Posterior vena cava (tissue), 2 donors: ENCODE measurements around the gene DCBLD2. TPM values are rescaled to one million over a fixed set of nuclear protein-coding genes. Genes with fewer than 3 reads are reported as not detected.
A peak's percentile ranks its signal among the peaks of the same experiment; 100 is the strongest.

Source experiments
- DNase-seq: peaks from one replicate; pipeline ENCODE4 v3.0.0-alpha.2; 2020; ENCODE audit warnings: low spot score
- intact Hi-C, 2 donors: fragments of 100-400 bp; cut with DNase I; formaldehyde crosslinking; loops; one replicate each; pipeline versions ENCODE4 v1.14.1 to v1.14.2; 2022 to 2023
- long read RNA-seq, 2 donors: library from polyadenylated mRNA; unstranded; transcript quantifications; one replicate each; pipeline ENCODE4 v2.0.0, GENCODE V29; 2020 to 2021
- total RNA-seq, 2 donors: library from RNA; stranded (reverse); fragmentation: NEBNext Ultra II Directional; extraction: Animal tissue kit (Norgen Biotek cat#: 25700); gene quantifications; one replicate each; pipeline ENCODE4 v1.2.1, GENCODE V29; 2021
- donor health status: DM: yes; HTN: yes; CAD: no.
- donor health status: DM: yes; HTN: yes; CAD: no.

The DCBLD2 gene
- total RNA-seq = 10 to 100 TPM; 27.9 to 28.8 TPM
- long read RNA-seq, donor 1, full-length matches to known transcripts = 2 of 10 reads
- long read RNA-seq, donor 1, partial matches to known transcripts = 2 of 10 reads
- long read RNA-seq, donor 1, other reads (novel, unspliced or antisense) = 6 of 10 reads
- long read RNA-seq, donor 2, partial matches to known transcripts = 4 of 9 reads
- long read RNA-seq, donor 2, other reads (novel, unspliced or antisense) = 5 of 9 reads

GRCh38 chr3:98901392-98902350 is at the start of gene DCBLD2:
DCBLD2 (minus strand) TSS chr3:98901695; CDS start chr3:98901326, 369 bp downstream.
- DNase-seq = peak; percentile 99
- intact Hi-C loops = no loop called here

GRCh38 chr3:98945666-98946065 is 44.2 kb upstream of the DCBLD2 start:
- no peak for DNase-seq
- intact Hi-C loops = no loop called here

GRCh38 chr3:98945101-98945524 is 43.6 kb upstream of the DCBLD2 start:
- intact Hi-C loops = no loop called here
- DNase-seq = no peak

- no peak for DNase-seq
- intact Hi-C loops = no loop called here
Observed at GRCh38 chr3:98930413-98930812, 28.9 kb upstream of the DCBLD2 start.

GRCh38 chr3:98921957-98922356 is 20.5 kb upstream of the DCBLD2 start:
- intact Hi-C loops = no loop called here

GRCh38 chr3:98920166-98920565 is 18.7 kb upstream of the DCBLD2 start:
- intact Hi-C loops = no loop called here
- DNase-seq = no peak

More at GRCh38 chr3:98921957-98922356, 20.5 kb upstream of the DCBLD2 start:
- DNase-seq = no peak

GRCh38 chr3:98918586-98918985 is 17.1 kb upstream of the DCBLD2 start:
- no peak for DNase-seq
- intact Hi-C loops = no loop called here

- DNase-seq = no peak
- intact Hi-C loops = no loop called here
Observed at GRCh38 chr3:98917608-98918007, 16.1 kb upstream of the DCBLD2 start.

GRCh38 chr3:98914210-98915080 is 12.9 kb upstream of the DCBLD2 start:
- intact Hi-C loops = no loop called here
- no peak for DNase-seq

GRCh38 chr3:98912448-98912847 is 11.0 kb upstream of the DCBLD2 start:
- intact Hi-C loops = no loop called here
- DNase-seq = no peak

GRCh38 chr3:98906230-98906629 is 4.7 kb upstream of the DCBLD2 start:
- no peak for DNase-seq
- intact Hi-C loops = no loop called here

GRCh38 chr3:98903705-98904481 is 2.4 kb upstream of the DCBLD2 start:
- intact Hi-C loops = no loop called here

GRCh38 chr3:98903099-98903498 is 1.6 kb upstream of the DCBLD2 start:
- intact Hi-C loops = no loop called here

More at GRCh38 chr3:98903705-98904481, 2.4 kb upstream of the DCBLD2 start:
- DNase-seq = no peak

GRCh38 chr3:98902351-98902740 is 851 bp upstream of the DCBLD2 start:
- intact Hi-C loops = no loop called here
- DNase-seq = no peak

More at GRCh38 chr3:98903099-98903498, 1.6 kb upstream of the DCBLD2 start:
- DNase-seq = no peak

GRCh38 chr3:98901119-98901391 is 440 bp downstream of the DCBLD2 start:
- intact Hi-C loops = no loop called here
- DNase-seq = peak; percentile 81

GRCh38 chr3:98900265-98901118 is 1.0 kb downstream of the DCBLD2 start:
- intact Hi-C loops = no loop called here
- no peak for DNase-seq

GRCh38 chr3:98897701-98898100 is 3.8 kb downstream of the DCBLD2 start:
- intact Hi-C loops = no loop called here
- DNase-seq = no peak
